Tibial nerve (tissue), 4 donors: Measurements from ENCODE around the gene SMYD3.

Experiments
- CTCF ChIP-seq, 5 experiments: fragments of 200-600 bp in 3 of 5; fragments of 450-650 bp in 2 of 5; sonication (generic) in 3 of 5; IDR thresholded peaks; one replicate each; pipeline ENCODE4 v1.5.1; 2016 to 2019; ENCODE audit warnings: antibody characterized with exemption in 5 of 5, mild to moderate bottlenecking in 3 of 5, moderate library complexity in 2 of 5
- EP300 ChIP-seq, 2 donors: sonication (generic); formaldehyde crosslinking; IDR thresholded peaks; one replicate each; pipeline ENCODE4 v1.6.1; 2017; ENCODE audit warnings: antibody characterized with exemption in 2 of 2, mild to moderate bottlenecking in 1 of 2

GRCh38 chr1:245774196-245774595 is 732.9 kb downstream of the SMYD3 start:
- TF ChIP-seq CTCF (IDR thresholded peaks at IDR 0.05), result no peak
- no peak for TF ChIP-seq EP300 (IDR thresholded peaks at IDR 0.05)
